IMR-90 (cell line): ENCODE results near the gene HLA-C. TPM values are rescaled to one million over a fixed set of nuclear protein-coding genes. Genes with fewer than 3 reads are reported as not detected.

Source experiments
- ATAC-seq: fragments of 200-7000 bp; cut with Tn5 transposase; 2 replicates; pipeline ENCODE4 v1.9.1; 2020; ENCODE audit warnings: low read depth, mild to moderate bottlenecking, moderate library complexity
- BruUV-seq: library from RNA; stranded (reverse); fragments of 400-500 nt; replicated peaks from 2 replicates; lab custom pipeline; 2021; lab: Mats Ljungman, UMichigan
- CTCF ChIA-PET: fragments of 300-600 bp; formaldehyde crosslinking; extraction: SDS; loops from one replicate; lab custom pipeline; 2021; ENCODE audit warnings: antibody characterized with exemption; lab: Yijun Ruan, JAX
- POLR2A ChIA-PET: fragments of 300-600 bp; sonication (Branson Sonifier 250); formaldehyde crosslinking; loops from one replicate; lab custom pipeline; 2022; ENCODE audit warnings: antibody characterized with exemption; ENCODE audit not compliant: unreplicated experiment; lab: Charles Lee
- DNase-seq: peaks from one replicate; pipeline ENCODE4 v3.0.0; 2013
- H2AFZ ChIP-seq: replicated peaks from 2 replicates; pipeline ENCODE3; 2013; ENCODE audit warnings: low read length, mild to moderate bottlenecking; ENCODE audit not compliant: poor library complexity
- H2AK5ac ChIP-seq: 2 replicates; pipeline ENCODE4 v1.6.1; 2013; ENCODE audit warnings: low read depth, low read length, inconsistent platforms
- H2AK9ac ChIP-seq: replicated peaks from 2 replicates; pipeline ENCODE3; 2013; ENCODE audit warnings: mild to moderate bottlenecking, low read depth, low read length, moderate library complexity; ENCODE audit not compliant: poor library complexity
- H2BK120ac ChIP-seq: 2 replicates; pipeline ENCODE4 v1.6.1; 2013; ENCODE audit warnings: low read depth, low read length, inconsistent platforms
- H2BK15ac ChIP-seq: 3 replicates; pipeline ENCODE4 v1.6.1; 2013; ENCODE audit warnings: low read depth, low read length, inconsistent platforms
- H2BK20ac ChIP-seq: 2 replicates; pipeline ENCODE4 v1.6.1; 2013; ENCODE audit warnings: low read depth, mild to moderate bottlenecking, inconsistent platforms, low read length, moderate library complexity
- H2BK5ac ChIP-seq: 2 replicates; pipeline ENCODE4 v1.6.1; 2013; ENCODE audit warnings: mild to moderate bottlenecking, low read depth, low read length, inconsistent platforms; ENCODE audit not compliant: poor library complexity, severe bottlenecking
- H3K14ac ChIP-seq: replicated peaks from 2 replicates; pipeline ENCODE4 v1.6.1; 2013; ENCODE audit warnings: low read depth, low read length, inconsistent platforms
- H3K18ac ChIP-seq: 2 replicates; pipeline ENCODE4 v1.6.1; 2013; ENCODE audit warnings: low read depth, low read length, control low read depth
- H3K23ac ChIP-seq: 2 replicates; pipeline ENCODE4 v1.6.1; 2013; ENCODE audit warnings: low read depth, low read length, inconsistent platforms
- H3K27ac ChIP-seq: 2 replicates; pipeline ENCODE4 v1.5.1; 2013; ENCODE audit warnings: mild to moderate bottlenecking, control low read depth, low read length; ENCODE audit not compliant: insufficient read depth
- H3K27me3 ChIP-seq: 2 replicates; pipeline ENCODE4 v1.6.1; 2013; ENCODE audit warnings: low read length; ENCODE audit not compliant: control insufficient read depth, insufficient read depth
- H3K36me3 ChIP-seq: 2 replicates; pipeline ENCODE4 v1.6.1; 2013; ENCODE audit warnings: low read length, mixed read lengths; ENCODE audit not compliant: control insufficient read depth, insufficient read depth
- H3K4ac ChIP-seq: 2 replicates; pipeline ENCODE4 v1.6.1; 2013; ENCODE audit warnings: low read depth, low read length, inconsistent platforms
- H3K4me1 ChIP-seq: 2 replicates; pipeline ENCODE4 v1.6.1; 2013; ENCODE audit warnings: low read length, mixed read lengths; ENCODE audit not compliant: control insufficient read depth, insufficient read depth
- H3K4me2 ChIP-seq: 2 replicates; pipeline ENCODE4 v1.6.1; 2013; ENCODE audit warnings: low read depth, mild to moderate bottlenecking, control low read depth, low read length, moderate library complexity
- H3K4me3 ChIP-seq: 2 replicates; pipeline ENCODE4 v1.5.1; 2013; ENCODE audit warnings: low read depth, mild to moderate bottlenecking, control low read depth, low read length, moderate library complexity; ENCODE audit not compliant: insufficient read depth
- H3K56ac ChIP-seq: 2 replicates; pipeline ENCODE4 v1.6.1; 2013; ENCODE audit warnings: low read length, inconsistent platforms; ENCODE audit not compliant: insufficient read depth; ENCODE audit errors: extremely low read depth
- H3K79me1 ChIP-seq, 2 experiments: 2 replicates each; pipeline ENCODE4 v1.6.1; 2013; ENCODE audit warnings: low read length in 2 of 2, inconsistent platforms in 1 of 2, low read depth in 1 of 2
- H3K9ac ChIP-seq: 2 replicates; pipeline ENCODE4 v1.6.1; 2013; ENCODE audit warnings: low read depth, low read length, control low read depth
- H3K9me1 ChIP-seq: 2 replicates; pipeline ENCODE4 v1.6.1; 2013; ENCODE audit warnings: low read length, inconsistent platforms; ENCODE audit not compliant: insufficient read depth
- H3K9me3 ChIP-seq: 2 replicates; pipeline ENCODE4 v1.6.1; 2013; ENCODE audit warnings: low read length; ENCODE audit not compliant: control insufficient read depth, insufficient read depth
- H4K20me1 ChIP-seq: 2 replicates; pipeline ENCODE4 v1.6.1; 2013; ENCODE audit warnings: low read length, inconsistent platforms; ENCODE audit not compliant: insufficient read depth
- H4K5ac ChIP-seq: 2 replicates; pipeline ENCODE4 v1.6.1; 2013; ENCODE audit warnings: mild to moderate bottlenecking, low read depth, low read length, control low read depth
- H4K8ac ChIP-seq, 2 experiments: 2 replicates each; pipeline ENCODE4 v1.6.1; 2013; ENCODE audit warnings: low read depth in 2 of 2, low read length in 2 of 2, control low read depth in 1 of 2, inconsistent platforms in 1 of 2
- H4K91ac ChIP-seq: 2 replicates; pipeline ENCODE4 v1.6.1; 2013; ENCODE audit warnings: low read depth, low read length, inconsistent platforms; ENCODE audit not compliant: insufficient read depth
- CEBPB ChIP-seq: IDR thresholded peaks from 2 replicates; pipeline ENCODE4 v1.6.1; 2012; ENCODE audit warnings: low read depth, low read length, improper control_type of control experiment
- CTCF ChIP-seq: conservative IDR thresholded peaks from 2 replicates; pipeline ENCODE4 v1.5.1; 2012; ENCODE audit warnings: mild to moderate bottlenecking, low read depth, low read length, improper control_type of control experiment
- ELK1 ChIP-seq: fragments of 150-350 bp; IDR thresholded peaks from 2 replicates; pipeline ENCODE4 v1.6.1; 2016; ENCODE audit warnings: low read depth, mild to moderate bottlenecking, low read length, moderate library complexity, borderline replicate concordance
- FOS ChIP-seq: fragments of 150-350 bp; IDR thresholded peaks from 2 replicates; pipeline ENCODE4 v1.6.1; 2016; ENCODE audit warnings: low read depth, low read length
- MAZ ChIP-seq: IDR thresholded peaks from 2 replicates; pipeline ENCODE4 v1.6.1; 2012; ENCODE audit warnings: low read depth, mild to moderate bottlenecking, low read length, improper control_type of control experiment, moderate library complexity, borderline replicate concordance
- MXI1 ChIP-seq: IDR thresholded peaks from 2 replicates; pipeline ENCODE4 v1.6.1; 2012; ENCODE audit warnings: low read depth, mild to moderate bottlenecking, low read length, moderate library complexity, borderline replicate concordance
- NFE2L2 ChIP-seq: fragments of 150-350 bp; IDR thresholded peaks from 2 replicates; pipeline ENCODE4 v1.6.1; 2016; ENCODE audit warnings: low read depth, mild to moderate bottlenecking, low read length
- POLR2A ChIP-seq: IDR thresholded peaks from 2 replicates; pipeline ENCODE4 v1.6.1; 2012; ENCODE audit warnings: mild to moderate bottlenecking, low read depth, low read length
- RCOR1 ChIP-seq: IDR thresholded peaks from 2 replicates; pipeline ENCODE4 v1.6.1; 2012; ENCODE audit warnings: mild to moderate bottlenecking, low read length, improper control_type of control experiment; ENCODE audit not compliant: insufficient replicate concordance
- SMC3 ChIP-seq: fragments of 150-350 bp; IDR thresholded peaks from 2 replicates; pipeline ENCODE4 v1.6.1; 2016; ENCODE audit warnings: low read depth, mild to moderate bottlenecking, antibody characterized with exemption, low read length, moderate library complexity
- WGBS, 2 experiments: methylation state at CpG; one replicate each; pipeline versions ENCODE4 v1.1.5 to v1.1.7; 2013; ENCODE audit warnings: missing lambda C conversion rate in 2 of 2; ENCODE audit not compliant: insufficient read length in 1 of 2; ENCODE audit errors: extremely low coverage in 2 of 2; 5-methylcytosine and 5-hydroxymethylcytosine counted together
- dilution Hi-C: fragments of 300-500 bp; cut with HindIII; formaldehyde crosslinking; loops from one replicate; pipeline ENCODE4 v1.14.3; 2018; ENCODE audit warnings: low sequenced_read_pairs; ENCODE audit not compliant: unreplicated experiment
- in situ Hi-C: fragments of 300-500 bp; cut with MboI; formaldehyde crosslinking; loops from 3 replicates; pipeline ENCODE4 v1.14.3; 2019; ENCODE audit warnings: low sequenced_read_pairs, inconsistent platforms, mixed read lengths
- intact Hi-C: fragments of 100-400 bp; cut with micrococcal nuclease; formaldehyde crosslinking; loops from 2 replicates; pipeline ENCODE4 v1.10.0; 2022
- polyA plus RNA-seq, 3 experiments: library from polyadenylated mRNA; depleted of rRNA; stranded (reverse); fragments of >200 nt; gene quantifications; 2 replicates each; pipeline ENCODE4 v1.2.3, GENCODE V29; 2012; ENCODE audit warnings: low replicate concordance in 1 of 3
- total RNA-seq: library from RNA; depleted of rRNA; stranded (reverse); fragments of >200 nt; gene quantifications from 2 replicates; pipeline ENCODE4 v1.2.3, GENCODE V29; 2012

The HLA-C gene
- total and polyA plus RNA-seq, 2 of the 4 experiments (the other 2 are of a cell fraction) = 8.8 to 87.3 TPM

- no TSS peak for BruUV-seq
Observed at GRCh38 chr6:31266567-31267360, 5.1 kb downstream of the HLA-C start.

More at GRCh38 chr6:31266567-31267360, 5.1 kb downstream of the HLA-C start:
- no peak overlapping the region for H3K4ac ChIP-seq
- H2AK9ac ChIP-seq = no peak overlapping the region
- H2AK5ac ChIP-seq = no peak overlapping the region
- TF ChIP-seq CTCF (no peak), CEBPB (no peak), ELK1 (no peak), SMC3 (no peak), POLR2A (no peak), FOS (no peak), NFE2L2 (no peak), RCOR1 (no peak), MAZ (no peak), MXI1 (no peak)
- ChIA-PET CTCF (no interaction called here), POLR2A (no interaction called here)
- H4K20me1 ChIP-seq = no peaks in the 10 kb centered on the region; the same call in 1 of the 2 replicates
- peaks cover 10% of the 10 kb centered on the region for H3K36me3 ChIP-seq
- H4K5ac ChIP-seq = no peak overlapping the region
- H3K4me3 ChIP-seq = no peak overlapping the region
- no peak overlapping the region for H3K4me2 ChIP-seq
- H3K79me1 ChIP-seq = peaks cover 0 to 3% of the 10 kb centered on the region in 2 experiments; a peak in 1 of 4 replicates
- H3K27ac ChIP-seq = no peak overlapping the region
- no peak overlapping the region for H4K91ac ChIP-seq
- H3K27me3 ChIP-seq = no peaks in the 10 kb centered on the region; the same call in 1 of the 2 replicates
- intact Hi-C loops = loop anchor here (2.0 kb wide), 1 partner anchor 84 kb away; no protein-coding TSS in a partner anchor
- H2BK120ac ChIP-seq = no peak overlapping the region
- DNase-seq = no peak
- peaks cover 3% of the 10 kb centered on the region; the same call in 1 of the 2 replicates for H3K9me3 ChIP-seq
- no peak overlapping the region for H2BK15ac ChIP-seq
- in situ Hi-C loops = no loop called here
- no peak for ATAC-seq
- H3K23ac ChIP-seq = no peak overlapping the region
- no peak overlapping the region for H3K14ac ChIP-seq
- no peaks in the 10 kb centered on the region for H3K9me1 ChIP-seq
- no peak overlapping the region for H3K56ac ChIP-seq
- H3K4me1 ChIP-seq = no peaks in the 10 kb centered on the region; the same call in 1 of the 2 replicates
- no peak overlapping the region for H2AFZ ChIP-seq
- H4K8ac ChIP-seq = no peak overlapping the region
- H3K18ac ChIP-seq = no peak overlapping the region
- dilution Hi-C loops = no loop called here
- no peak overlapping the region for H3K9ac ChIP-seq
- no peak overlapping the region for H2BK5ac ChIP-seq
- WGBS, 2 experiments = 67% methylated on average over 1 of the region's 7 CpGs; no CpG with 5 or more reads in 1 of the 2 experiments
- no peak overlapping the region for H2BK20ac ChIP-seq
